GM18519 (cell line): Measurements from ENCODE around the gene PDE3A.

Experiments
- ATAC-seq: cut with Tn5 transposase; IDR thresholded peaks from one replicate; pipeline ENCODE4 v1.9.1; 2021; ENCODE audit warnings: mild to moderate bottlenecking, moderate library complexity; ENCODE audit not compliant: unreplicated experiment, low FRiP score

PDE3A gene

DNA sequence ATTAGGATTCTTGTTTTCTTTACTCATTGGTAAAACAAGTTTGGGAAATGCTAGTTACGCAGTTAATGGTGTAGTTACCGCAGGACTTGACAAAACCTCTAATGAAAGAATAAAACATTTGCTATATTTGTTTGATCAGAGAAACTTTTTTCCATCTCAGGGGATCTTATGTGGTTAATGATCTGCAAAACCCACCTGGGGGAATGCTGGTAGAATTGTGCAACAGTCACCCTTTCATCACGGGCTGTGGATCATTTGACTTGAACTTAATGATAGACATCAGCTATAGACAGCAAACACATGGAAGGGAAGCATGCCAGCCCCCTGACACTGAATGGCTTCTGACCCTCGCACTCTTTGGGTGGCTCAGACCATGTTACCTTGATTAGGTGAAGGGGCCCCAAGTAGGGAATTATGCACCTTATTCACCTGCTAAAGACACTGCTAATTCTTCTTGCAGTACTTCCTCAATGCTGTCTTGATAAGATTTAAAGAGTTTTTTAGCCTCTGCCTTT is 84.2 kb downstream of the PDE3A start:
- no peak for ATAC-seq

DNA sequence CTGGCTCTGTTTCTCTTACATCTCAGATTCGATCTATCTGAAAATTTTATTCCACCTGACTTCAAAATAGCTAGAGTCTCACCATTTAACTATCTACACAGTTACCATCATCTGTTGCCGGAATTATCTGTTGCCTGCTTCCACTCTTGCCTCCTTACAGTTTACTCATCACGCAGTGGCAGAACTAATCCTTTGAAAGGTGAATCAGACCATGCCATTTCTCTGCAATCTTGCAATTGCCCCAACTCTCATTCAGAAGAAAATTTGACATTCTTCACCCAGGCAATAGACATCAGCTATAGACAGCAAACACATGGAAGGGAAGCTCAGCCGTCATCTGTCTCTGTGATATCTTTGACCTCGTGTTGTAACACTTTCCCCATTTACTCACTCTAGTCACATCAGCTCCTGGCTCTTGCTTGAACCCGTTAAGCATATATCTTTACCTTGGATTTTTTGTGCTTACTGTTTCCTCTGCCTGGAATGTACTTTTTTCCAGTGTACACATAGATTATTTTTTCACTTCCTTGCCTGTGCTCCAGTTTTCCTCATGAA is 85.5 kb downstream of the PDE3A start:
- ATAC-seq: no peak

DNA sequence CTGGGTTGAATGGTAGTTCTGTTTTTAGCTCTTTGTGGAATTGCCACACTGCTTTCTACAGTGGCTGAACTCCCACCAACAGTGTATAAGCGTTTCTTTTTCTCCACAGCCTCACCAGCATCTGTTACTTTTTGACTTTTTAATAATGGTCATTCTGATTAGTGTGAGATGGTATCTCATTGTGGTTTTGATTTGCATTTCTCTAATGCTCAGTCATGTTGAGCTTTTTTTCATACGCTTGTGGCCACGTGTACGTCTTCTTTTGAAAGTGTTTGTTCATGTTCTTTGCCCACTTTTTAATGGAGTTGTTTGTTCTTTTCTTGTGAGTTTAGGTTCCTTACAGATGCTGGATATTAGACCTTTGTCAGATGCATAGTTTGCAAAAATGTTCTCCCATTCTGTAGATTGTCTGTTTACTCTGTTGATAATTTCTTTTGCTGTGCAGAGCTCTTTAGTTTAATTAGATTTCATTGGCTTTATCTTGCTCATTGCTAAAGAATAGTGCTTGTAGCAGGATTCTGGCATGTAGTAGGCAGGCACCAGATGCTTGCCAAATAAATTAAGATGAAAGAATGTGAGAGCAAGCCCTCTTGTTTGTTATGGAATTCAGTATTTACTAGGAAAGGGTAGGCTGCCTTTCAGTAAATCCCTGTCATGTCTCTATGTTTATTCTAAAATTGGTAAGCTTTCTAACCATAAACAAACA is 86.8 kb downstream of the PDE3A start:
- no peak for ATAC-seq

DNA sequence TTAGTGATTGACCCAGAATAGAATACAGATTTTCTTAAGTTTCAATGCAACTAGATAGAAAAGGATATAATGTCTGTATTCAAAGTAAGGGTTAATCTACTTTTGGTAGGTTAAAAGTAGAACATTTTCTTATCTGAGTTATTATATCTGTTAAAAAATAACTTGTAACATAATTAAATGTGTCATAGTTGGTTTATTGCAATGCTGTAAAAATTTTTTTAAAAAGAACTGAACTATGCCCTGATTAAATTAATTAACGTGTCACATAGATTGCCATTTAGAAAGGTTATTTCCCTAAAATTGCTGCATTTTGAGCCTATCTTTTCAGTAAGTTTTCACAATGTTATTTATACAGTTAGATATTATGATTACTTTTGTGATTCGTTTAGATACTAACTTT is 89.2 kb downstream of the PDE3A start:
- no peak for ATAC-seq

DNA sequence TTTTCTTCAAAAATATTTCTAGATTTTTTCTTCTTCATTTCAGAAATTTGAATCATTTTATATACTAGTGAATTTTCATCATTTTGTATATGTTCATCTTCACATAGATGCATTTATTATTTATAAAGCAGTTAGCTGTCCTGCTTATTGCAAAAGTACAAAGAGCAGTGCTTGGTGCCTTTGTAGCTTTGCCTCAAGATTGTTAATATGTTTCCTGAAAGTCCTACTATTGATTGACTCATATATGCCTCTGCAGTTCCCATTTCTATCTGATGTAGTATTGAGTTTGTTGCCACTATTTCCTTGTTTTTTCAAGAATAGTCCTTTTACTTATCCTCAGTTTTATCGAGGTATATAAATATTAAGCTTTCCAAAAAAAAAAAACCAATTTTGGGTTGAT is 89.7 kb downstream of the PDE3A start:
- no peak for ATAC-seq

DNA sequence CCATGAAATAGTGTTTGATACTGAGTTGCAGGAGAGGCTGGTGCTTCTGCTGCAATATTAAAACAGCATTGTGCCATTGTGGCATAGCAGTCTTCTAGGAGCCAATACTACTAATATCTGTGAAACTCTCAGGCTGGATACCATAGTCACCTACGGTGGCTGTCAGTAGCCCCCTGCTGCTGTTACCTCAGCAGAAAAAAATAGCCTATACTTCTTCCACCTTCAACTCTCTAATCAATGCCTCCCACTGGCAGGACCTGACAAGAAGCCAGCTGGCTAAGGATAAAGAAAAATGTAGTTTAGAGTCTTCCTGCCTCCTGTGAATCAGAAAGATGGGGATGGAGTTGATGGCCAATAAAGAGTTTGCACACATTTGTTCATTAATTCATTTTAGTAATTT is 91.6 kb downstream of the PDE3A start:
- ATAC-seq: no peak

DNA sequence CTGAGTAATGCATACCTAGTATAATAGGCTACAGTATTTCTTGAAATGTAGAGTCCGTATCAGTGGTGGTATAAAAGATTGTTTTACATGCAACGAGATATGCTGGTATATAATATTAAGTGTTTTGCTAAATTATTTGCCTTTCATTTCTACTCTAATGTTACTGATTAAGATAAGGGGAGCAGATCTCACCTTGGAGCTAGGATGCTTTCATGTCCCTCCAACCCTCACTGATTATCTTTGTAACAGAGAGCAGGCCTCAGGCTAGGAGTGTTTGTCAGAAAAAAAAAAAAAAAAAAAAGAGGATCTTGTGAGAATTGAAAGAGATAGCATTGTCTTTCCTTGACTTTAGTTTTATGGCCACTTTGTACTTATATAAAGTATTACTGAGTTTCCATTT is 92.6 kb downstream of the PDE3A start:
- ATAC-seq: no peak

DNA sequence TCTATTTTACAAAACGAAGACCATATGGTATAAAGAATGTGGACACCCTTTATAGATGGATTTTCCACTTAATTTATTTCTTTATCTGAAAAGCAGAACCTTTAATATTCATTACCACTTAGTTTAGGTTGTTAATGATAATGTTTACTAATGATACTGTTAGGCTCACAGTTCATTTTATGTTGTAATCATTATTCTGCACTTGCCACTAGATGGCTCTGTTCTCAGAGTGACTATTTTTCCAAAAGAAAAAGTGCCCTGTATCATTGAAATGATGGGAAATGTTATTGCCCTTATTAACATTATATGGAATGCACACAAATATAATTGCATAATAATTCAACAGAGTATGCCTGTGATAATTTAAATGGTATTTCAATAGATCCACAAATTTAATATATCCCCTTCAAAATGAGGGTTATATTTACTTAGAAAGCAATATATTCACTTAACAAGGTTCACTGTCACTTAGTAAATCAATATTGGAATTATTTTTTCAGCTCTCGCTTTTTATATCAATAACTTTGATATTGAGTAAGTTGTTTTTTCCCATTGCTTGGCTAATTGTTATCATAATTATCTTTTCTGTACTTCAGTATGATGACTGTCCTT is 95.7 kb downstream of the PDE3A start:
- ATAC-seq: no peak

DNA sequence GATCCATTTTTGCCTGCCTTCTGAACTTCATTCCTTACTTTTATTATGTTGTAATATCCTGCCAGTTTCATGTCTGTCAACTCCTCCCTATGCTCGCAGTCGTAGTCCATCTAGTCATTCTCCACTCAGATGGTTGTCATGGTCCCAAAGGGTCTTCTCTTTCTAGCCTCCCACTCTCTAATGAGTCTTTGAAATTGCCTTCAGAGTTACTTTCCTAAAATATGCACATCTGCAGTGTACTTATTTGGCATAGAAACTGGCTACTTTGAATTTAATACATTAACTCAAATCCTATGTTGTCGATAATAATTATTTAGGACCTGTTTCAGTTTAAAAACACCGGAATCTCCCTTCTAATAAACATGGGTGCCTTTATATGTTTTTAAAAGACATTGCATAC is 101.0 kb downstream of the PDE3A start:
- no peak for ATAC-seq

DNA sequence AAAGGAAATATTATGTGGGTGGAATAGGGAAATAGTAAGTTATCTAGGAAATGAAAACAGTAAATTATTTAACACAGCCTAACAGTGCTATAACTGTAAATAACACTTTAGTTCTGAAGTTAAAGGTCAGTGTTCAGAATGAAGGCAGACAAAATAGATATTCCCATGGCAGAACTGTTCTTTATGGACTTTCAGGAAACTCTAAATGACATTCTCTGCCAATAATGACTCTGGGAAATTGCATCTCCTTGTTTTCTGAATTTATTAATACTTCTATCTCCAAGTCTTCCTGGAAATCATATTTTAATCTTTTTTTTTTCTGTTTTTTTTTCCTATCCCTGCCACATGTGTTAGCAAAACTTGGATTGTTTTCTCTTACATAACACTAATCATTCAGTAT is 101.4 kb downstream of the PDE3A start:
- ATAC-seq: no peak

DNA sequence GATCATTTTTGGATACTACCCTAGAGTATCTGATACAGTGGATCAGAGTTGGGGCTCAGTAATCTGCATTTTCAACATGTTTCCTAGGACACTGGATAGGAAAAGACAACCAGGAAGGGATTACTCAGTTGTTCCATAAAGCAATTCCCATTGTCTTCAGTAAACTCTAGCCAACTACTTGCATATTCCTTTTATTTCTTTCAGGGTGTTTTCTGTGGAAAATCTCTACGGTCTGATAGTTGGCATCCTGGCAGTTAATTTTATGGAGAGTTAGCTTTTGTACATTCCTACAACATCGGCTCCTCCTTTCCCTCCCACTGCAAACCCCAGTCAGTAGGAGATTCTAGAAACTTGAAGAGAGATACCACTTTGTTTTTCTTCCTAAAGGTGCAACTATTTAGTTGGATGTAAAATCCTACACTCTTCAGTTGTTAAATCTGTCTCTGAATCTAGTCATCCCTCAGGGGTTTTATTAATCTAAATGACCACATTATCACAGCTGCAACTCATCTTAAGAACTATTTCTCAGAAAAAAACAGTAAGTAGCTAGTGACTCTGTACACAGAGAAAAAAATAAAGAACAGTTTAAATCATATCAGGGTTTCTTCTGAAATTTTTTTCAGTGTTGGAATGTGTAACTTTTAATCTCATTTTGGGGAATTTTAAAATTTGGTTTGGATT is 103.9 kb downstream of the PDE3A start:
- no peak for ATAC-seq

DNA sequence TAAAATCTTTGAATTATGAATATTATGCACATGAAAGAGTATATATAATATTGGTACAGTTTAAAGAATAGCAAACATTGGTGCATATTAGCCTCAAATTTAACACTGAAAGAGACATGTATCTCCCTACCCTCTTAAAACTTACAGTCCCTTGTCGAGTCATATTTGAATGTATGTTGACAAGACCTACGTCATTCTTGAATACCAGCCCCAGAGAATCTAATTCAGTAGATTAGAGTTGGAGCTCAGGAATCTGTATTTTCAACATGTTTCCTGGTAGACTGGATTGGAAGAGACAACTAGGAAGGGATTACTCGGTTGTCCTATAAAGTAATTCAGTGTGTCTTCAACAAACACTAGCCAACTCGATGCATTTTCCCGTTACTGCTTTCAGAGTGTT is 104.8 kb downstream of the PDE3A start:
- ATAC-seq: no peak

DNA sequence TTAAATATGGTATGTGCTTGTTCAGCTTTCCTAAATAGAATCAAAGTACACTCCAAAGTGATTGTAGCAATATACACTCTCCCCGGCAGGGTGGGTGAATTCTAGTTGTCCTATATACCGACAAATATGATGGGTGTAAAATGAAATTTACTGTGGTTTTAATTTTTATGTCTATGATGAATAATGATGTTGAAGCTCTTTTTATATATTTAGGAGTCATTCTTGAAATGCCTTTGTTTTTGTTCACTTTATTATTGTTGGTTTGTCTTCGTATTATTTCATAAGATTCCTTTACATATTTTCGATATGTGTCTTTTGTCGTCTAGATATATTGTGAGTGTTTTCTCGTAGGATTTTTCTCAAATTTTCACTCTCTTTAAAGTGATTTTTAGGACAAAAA is 105.7 kb downstream of the PDE3A start:
- ATAC-seq: no peak

DNA sequence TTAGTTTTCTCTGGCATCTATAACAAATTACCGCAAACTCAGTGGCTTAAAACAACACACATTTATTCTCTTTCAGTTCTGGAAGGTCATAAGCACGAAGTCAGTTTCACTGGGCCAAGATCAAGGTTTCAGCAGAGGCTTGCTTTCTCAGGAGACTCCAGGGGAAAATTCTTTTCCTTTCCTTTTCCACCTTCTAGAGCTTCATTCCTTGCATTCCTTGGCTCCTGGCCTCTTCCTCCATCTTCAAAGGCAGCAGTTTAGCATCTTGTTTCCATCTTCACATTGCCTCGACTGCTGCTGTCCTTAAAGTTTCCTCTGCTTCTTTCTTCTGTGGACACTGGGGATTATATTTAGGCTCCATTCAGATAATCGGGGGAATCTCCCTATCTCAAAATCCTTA is 106.1 kb downstream of the PDE3A start:
- ATAC-seq: no peak

DNA sequence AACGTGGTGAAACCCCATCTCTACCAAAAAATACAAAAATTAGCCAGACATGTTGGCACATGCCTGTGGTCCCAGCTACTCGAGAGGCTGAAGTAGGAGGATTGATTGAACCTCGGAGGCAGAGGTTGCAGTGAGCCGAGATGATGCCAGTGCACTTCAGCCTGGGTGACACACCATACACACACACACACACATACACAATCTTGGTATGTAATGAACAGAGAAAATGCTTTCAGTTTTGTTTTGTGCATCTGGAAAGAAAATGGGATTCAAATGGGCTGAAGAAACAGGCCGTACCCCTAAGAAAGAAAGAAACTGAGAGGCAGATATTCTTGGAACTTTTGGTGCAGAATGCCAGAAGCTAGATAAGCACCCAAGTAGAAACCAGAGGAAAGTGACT is 107.2 kb downstream of the PDE3A start:
- no peak for ATAC-seq

DNA sequence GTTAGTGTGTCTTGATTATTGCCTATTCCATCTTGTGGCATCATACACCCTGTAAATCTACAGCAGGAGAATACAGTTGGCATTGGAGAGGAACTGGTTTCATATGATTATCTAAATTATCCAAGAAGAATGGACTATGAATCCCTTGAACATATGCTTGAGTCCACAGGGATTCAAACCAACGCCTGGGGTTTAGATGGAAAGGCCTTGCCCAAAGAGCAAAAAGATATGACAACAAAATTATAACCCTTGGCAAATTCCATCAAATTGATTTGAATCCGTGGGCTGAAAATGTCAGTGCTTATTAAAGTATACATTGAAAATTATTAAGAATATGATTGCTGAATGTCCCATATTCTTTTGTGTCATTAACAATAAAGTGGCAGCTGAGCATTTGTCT is 108.2 kb downstream of the PDE3A start:
- ATAC-seq: no peak

DNA sequence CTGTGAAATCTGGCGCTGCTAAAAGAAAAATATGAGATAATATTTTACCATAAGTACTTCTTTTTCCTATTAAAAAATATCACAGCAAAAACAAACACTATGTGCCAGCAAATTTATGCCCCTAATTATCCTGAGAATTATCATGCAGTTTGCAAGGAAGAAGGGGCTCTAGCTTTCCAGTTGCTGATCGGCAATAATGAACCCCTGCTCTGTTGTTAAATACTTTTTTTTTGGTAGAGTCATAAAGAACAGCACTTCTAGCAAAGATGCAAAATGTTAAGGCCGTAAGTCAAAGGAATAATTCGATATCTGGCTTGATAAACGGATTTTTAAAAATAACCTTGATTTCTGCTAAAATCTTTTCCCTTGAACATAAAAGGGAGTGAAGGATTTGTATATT is 108.9 kb downstream of the PDE3A start:
- ATAC-seq: no peak

DNA sequence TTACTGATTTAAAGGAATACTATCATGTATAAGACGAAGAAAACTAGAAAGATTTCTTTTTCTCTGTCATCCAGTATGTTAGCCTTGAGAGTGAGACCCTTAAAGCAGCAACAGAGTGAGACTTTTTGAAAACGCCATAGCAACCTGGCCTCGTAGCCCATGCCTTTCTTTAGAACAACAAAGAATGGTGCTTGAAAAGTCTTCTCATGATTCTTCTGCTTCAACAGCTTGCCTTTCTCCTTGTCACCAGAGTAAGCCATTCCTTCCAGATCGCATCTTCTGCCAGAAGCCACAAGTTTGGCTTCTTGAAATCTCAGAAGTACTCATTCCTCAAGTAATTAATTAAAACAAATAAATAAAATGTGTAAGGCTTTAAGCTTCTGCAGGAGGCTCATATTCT is 109.3 kb downstream of the PDE3A start:
- no peak for ATAC-seq

DNA sequence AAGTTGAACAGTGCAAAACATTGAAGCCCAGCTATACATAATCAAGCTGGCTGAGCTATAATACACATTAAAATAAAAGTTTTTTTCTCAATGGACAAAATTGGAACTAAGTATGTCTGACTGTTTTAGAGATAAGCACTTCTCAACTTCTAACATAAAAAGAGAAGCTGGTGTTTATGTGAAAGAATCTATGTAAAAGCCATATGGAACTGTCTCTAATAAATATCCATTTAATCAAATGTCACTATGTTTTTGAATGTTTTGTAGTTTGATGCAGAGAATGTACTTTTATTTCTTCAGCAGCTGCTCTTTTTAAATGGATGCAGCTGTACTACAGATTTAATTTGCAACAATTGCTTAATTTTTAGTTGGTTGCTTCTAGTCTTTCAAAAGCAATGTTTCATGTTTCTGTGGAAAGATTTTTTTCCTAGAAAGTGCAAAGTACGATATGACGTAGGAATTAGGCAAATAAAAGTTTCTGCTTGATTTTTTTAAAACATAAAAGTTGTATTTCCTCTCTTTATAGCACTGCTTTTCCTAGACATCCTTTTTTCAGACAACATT is 114.2 kb downstream of the PDE3A start:
- no peak for ATAC-seq

DNA sequence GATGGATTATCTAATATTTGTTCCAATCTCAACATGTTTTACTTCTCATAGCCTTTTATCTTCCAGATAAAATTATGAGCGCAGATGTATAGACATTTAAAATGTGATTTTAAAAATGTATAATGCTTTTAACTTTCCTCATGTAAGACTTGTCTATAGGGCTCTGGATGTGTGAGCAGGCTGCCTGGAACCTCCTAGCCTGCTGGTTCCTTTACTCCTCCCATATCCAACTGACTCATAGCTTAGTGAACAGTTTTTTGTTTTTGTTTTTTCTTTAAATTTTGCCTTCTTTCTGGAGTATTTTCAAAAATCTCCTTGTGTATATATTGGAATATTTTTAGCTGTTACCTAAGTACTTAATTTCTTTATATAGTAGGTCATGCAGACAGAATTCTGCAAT is 115.4 kb downstream of the PDE3A start:
- no peak for ATAC-seq

DNA sequence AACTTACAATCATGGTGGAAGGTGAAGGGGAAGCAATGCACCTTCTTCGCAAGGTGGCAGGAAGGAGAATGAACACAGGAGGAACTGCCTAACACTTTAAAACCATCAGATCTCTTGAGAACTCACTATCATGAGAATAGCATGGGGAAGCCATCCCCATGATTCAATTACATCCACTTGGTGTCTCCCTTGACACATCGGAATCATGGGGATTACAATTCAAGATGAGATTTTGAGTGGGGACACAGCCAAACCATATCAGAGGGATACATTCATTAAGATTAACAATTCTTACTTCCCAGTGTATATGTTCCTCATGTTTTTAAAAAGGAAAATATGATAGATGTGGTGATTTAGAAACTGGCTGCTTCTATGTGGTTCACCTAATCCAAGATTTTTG is 117.9 kb downstream of the PDE3A start:
- no peak for ATAC-seq
